ENCODE results near the gene EMILIN2. TPM values are rescaled to one million over a fixed set of nuclear protein-coding genes. Genes with fewer than 3 reads are reported as not detected.

Gene EMILIN2
- total and polyA plus RNA-seq, 2 of the 8 experiments (the other 6 are each of a cell fraction or from before 2014, with no cell fraction given) = 6.0 to 7.5 TPM

GRCh38 chr18:2939317-2939716, 92.5 kb downstream of the EMILIN2 start (continued):
- no peak for TF ChIP-seq CTCF (IDR thresholded peaks at IDR 0.05; ENCODE audit: control extremely low read depth in 1 of 3, insufficient read depth in 1 of 3, low read depth in 1 of 3, low read length in 3 of 3)
- no peak for TF ChIP-seq SP1 (IDR thresholded peaks at IDR 0.05; ENCODE audit: low read depth, low read length)
